Liver (tissue), 9 donors: Measurements from ENCODE around the gene PPFIBP1. TPM values are rescaled to one million over a fixed set of nuclear protein-coding genes. Genes with fewer than 3 reads are reported as not detected.

Experiments used
- DNase-seq: peaks from one replicate; pipeline ENCODE4 v3.0.0-alpha.2; 2017; ENCODE audit warnings: low spot score
- H3K27ac ChIP-seq, 2 donors: one replicate each; pipeline ENCODE4 v1.7.0; 2013; ENCODE audit warnings: inconsistent platforms in 2 of 2, low read length in 2 of 2, control low read depth in 1 of 2, low read depth in 1 of 2, mild to moderate bottlenecking in 1 of 2
- H3K27me3 ChIP-seq, 4 donors: one replicate each; pipeline versions ENCODE4 v1.6.1 to v1.7.0; 2013; ENCODE audit warnings: low read length in 3 of 4, inconsistent platforms in 1 of 4, mild to moderate bottlenecking in 1 of 4, moderate library complexity in 1 of 4; ENCODE audit not compliant: control insufficient read depth in 4 of 4, insufficient read depth in 4 of 4
- H3K36me3 ChIP-seq, 4 donors: one replicate each; pipeline versions ENCODE4 v1.6.1 to v1.7.0; 2013; ENCODE audit warnings: low read length in 3 of 4, mild to moderate bottlenecking in 3 of 4, low read depth in 1 of 4, moderate library complexity in 1 of 4; ENCODE audit not compliant: control insufficient read depth in 4 of 4, insufficient read depth in 3 of 4
- H3K4me1 ChIP-seq, 4 donors: one replicate each; pipeline versions ENCODE4 v1.6.1 to v1.7.0; 2013; ENCODE audit warnings: low read length in 3 of 4, mild to moderate bottlenecking in 3 of 4, moderate library complexity in 1 of 4; ENCODE audit not compliant: control insufficient read depth in 4 of 4, insufficient read depth in 4 of 4
- H3K4me3 ChIP-seq, 3 donors: one replicate each; pipeline versions ENCODE4 v1.6.1 to v1.7.0; 2013; ENCODE audit warnings: low read length in 3 of 3, control low read depth in 1 of 3, low read depth in 1 of 3, mild to moderate bottlenecking in 1 of 3
- H3K9ac ChIP-seq, 2 donors: one replicate each; pipeline ENCODE4 v1.7.0; 2013; ENCODE audit warnings: low read length in 2 of 2, mild to moderate bottlenecking in 2 of 2, moderate library complexity in 2 of 2, control low read depth in 1 of 2, low read depth in 1 of 2
- H3K9me3 ChIP-seq, 4 donors: one replicate each; pipeline versions ENCODE4 v1.6.1 to v1.7.0; 2013; ENCODE audit warnings: low read length in 3 of 4; ENCODE audit not compliant: control insufficient read depth in 4 of 4
- EGR1 ChIP-seq, 2 donors: IDR thresholded peaks; 2 replicates each; pipeline ENCODE4 v1.6.1; 2016 to 2018; ENCODE audit warnings: antibody characterized with exemption in 2 of 2, low read depth in 2 of 2
- FOXA1 ChIP-seq: IDR thresholded peaks from 2 replicates; pipeline ENCODE4 v1.6.1; 2016; ENCODE audit warnings: antibody characterized with exemption
- FOXA2 ChIP-seq: IDR thresholded peaks from 2 replicates; pipeline ENCODE4 v1.6.1; 2016; ENCODE audit warnings: antibody characterized with exemption
- GABPA ChIP-seq, 2 donors: IDR thresholded peaks in 1 of 2; conservative IDR thresholded peaks in 1 of 2; 2 replicates each; pipeline ENCODE4 v1.6.1; 2016; ENCODE audit warnings: antibody characterized with exemption in 2 of 2, mild to moderate bottlenecking in 1 of 2, moderate library complexity in 1 of 2
- HNF4A ChIP-seq, 2 donors: conservative IDR thresholded peaks; 2 replicates each; pipeline ENCODE4 v1.6.1; 2016; ENCODE audit warnings: antibody characterized with exemption in 2 of 2, mild to moderate bottlenecking in 2 of 2
- HNF4G ChIP-seq: IDR thresholded peaks from 2 replicates; pipeline ENCODE4 v1.6.1; 2016; ENCODE audit warnings: antibody characterized with exemption
- JUND ChIP-seq, 2 donors: IDR thresholded peaks; 2 replicates each; pipeline ENCODE4 v1.6.1; 2016; ENCODE audit warnings: antibody characterized with exemption in 2 of 2
- NR2F2 ChIP-seq: IDR thresholded peaks from 2 replicates; pipeline ENCODE4 v1.6.1; 2016; ENCODE audit warnings: antibody characterized with exemption
- RAD21 ChIP-seq, 2 donors: IDR thresholded peaks; 2 replicates each; pipeline ENCODE4 v1.6.1; 2016; ENCODE audit warnings: antibody characterized with exemption in 2 of 2, mild to moderate bottlenecking in 2 of 2
- RXRA ChIP-seq, 2 donors: IDR thresholded peaks; 2 replicates each; pipeline ENCODE4 v1.6.1; 2017 to 2018; ENCODE audit warnings: antibody characterized with exemption in 2 of 2, mild to moderate bottlenecking in 1 of 2
- SP1 ChIP-seq: IDR thresholded peaks from 2 replicates; pipeline ENCODE4 v1.6.1; 2018; ENCODE audit warnings: antibody characterized with exemption, mild to moderate bottlenecking
- TAF1 ChIP-seq: conservative IDR thresholded peaks from 2 replicates; pipeline ENCODE4 v1.6.1; 2016; ENCODE audit warnings: antibody characterized with exemption, mild to moderate bottlenecking
- YY1 ChIP-seq: IDR thresholded peaks from 2 replicates; pipeline ENCODE4 v1.6.1; 2016; ENCODE audit warnings: antibody characterized with exemption, mild to moderate bottlenecking
- WGBS: extraction: QIAGEN DNeasy Blood & Tissue Kit; methylation state at CpG from one replicate; pipeline ENCODE4 v1.1.7; 2013; 5-methylcytosine and 5-hydroxymethylcytosine counted together
- polyA plus RNA-seq, 2 donors: library from polyadenylated mRNA; stranded (reverse) in 1 of 2; unstranded in 1 of 2; fragments of 200-250 nt in 1 of 2; fragments of >200 nt in 1 of 2; fragmentation: Nextera tagmentation in 1 of 2; extraction: Ambion mirVana in 1 of 2; gene quantifications; one replicate each; pipeline versions ENCODE4 v1.2.1 to v1.2.3, GENCODE V29; 2013 to 2015
- total RNA-seq, 2 donors: library from RNA; depleted of rRNA; stranded (reverse); fragments of >200 nt; gene quantifications; one replicate each; pipeline ENCODE4 v1.2.3, GENCODE V29; 2014
- TF ChIP-seq, protein P1 (sequence below): IDR thresholded peaks from 2 replicates; pipeline ENCODE4 v1.6.1; 2016; ENCODE audit warnings: antibody characterized with exemption
- TF ChIP-seq, protein P2 (sequence below): IDR thresholded peaks from 2 replicates; pipeline ENCODE4 v1.6.1; 2016; ENCODE audit warnings: antibody characterized with exemption, mild to moderate bottlenecking
- TF ChIP-seq, protein P3 (sequence below): IDR thresholded peaks from 2 replicates; pipeline ENCODE4 v1.6.1; 2016; ENCODE audit warnings: antibody characterized with exemption
- TF ChIP-seq, protein P4 (sequence below): fragments of 150-350 bp; IDR thresholded peaks from 2 replicates; pipeline ENCODE4 v1.5.1; 2017; ENCODE audit warnings: improper control_type of control experiment, low read depth, low read length; ENCODE audit not compliant: missing input control
- TF ChIP-seq, protein P5 (sequence below): IDR thresholded peaks from 2 replicates; pipeline ENCODE4 v1.6.1; 2016; ENCODE audit warnings: antibody characterized with exemption
- donor health status: healthy.
- donor health status: healthy.
- donor health status: healthy.
- donor health status: healthy.
- donor health status: healthy.

The PPFIBP1 gene
- total and polyA plus RNA-seq, 4 donors: 10.5 to 65.8 (median 17.4) TPM

DNA sequence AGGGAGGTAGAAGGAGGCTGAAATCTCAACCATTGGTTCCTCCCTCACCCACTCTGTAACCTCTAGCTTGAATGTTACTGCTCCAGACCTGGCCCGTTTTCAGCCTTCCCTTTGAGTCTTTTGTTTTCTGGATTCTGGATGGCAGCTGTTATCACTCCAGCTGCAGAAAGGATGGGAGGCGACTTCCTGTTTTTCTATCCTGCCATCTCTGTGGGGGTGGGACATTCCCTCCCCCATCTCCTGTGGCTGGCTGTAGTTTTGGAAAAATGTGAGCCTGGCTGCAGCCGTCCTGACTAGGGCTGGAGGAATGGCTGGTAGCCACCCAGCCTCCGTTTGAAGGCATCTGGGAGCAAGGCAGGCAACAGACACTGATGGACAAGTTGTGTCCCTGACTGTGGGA, 2.9 kb upstream of the PPFIBP1 start:
- peak in 1 of 2 donors; percentile 8 for TF ChIP-seq RAD21 (IDR thresholded peaks at IDR 0.05)
- TF ChIP-seq, protein P1, sequence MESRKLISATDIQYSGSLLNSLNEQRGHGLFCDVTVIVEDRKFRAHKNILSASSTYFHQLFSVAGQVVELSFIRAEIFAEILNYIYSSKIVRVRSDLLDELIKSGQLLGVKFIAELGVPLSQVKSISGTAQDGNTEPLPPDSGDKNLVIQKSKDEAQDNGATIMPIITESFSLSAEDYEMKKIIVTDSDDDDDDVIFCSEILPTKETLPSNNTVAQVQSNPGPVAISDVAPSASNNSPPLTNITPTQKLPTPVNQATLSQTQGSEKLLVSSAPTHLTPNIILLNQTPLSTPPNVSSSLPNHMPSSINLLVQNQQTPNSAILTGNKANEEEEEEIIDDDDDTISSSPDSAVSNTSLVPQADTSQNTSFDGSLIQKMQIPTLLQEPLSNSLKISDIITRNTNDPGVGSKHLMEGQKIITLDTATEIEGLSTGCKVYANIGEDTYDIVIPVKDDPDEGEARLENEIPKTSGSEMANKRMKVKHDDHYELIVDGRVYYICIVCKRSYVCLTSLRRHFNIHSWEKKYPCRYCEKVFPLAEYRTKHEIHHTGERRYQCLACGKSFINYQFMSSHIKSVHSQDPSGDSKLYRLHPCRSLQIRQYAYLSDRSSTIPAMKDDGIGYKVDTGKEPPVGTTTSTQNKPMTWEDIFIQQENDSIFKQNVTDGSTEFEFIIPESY: no peak
- Histone ChIP-seq H3K36me3 (no peaks in the 10 kb centered on the region), H3K27me3 (no peaks in the 10 kb centered on the region), H3K27ac (no peak overlapping the region), H3K4me3 (no peak overlapping the region), H3K9me3 (no peaks in the 10 kb centered on the region), H3K9ac (no peak overlapping the region), H3K4me1 (peaks cover 0 to 14% (median 6%) of the 10 kb centered on the region in 4 donors)
- 75% methylated on average over 4 of the region's 4 CpGs for WGBS
- no peak for DNase-seq

DNA sequence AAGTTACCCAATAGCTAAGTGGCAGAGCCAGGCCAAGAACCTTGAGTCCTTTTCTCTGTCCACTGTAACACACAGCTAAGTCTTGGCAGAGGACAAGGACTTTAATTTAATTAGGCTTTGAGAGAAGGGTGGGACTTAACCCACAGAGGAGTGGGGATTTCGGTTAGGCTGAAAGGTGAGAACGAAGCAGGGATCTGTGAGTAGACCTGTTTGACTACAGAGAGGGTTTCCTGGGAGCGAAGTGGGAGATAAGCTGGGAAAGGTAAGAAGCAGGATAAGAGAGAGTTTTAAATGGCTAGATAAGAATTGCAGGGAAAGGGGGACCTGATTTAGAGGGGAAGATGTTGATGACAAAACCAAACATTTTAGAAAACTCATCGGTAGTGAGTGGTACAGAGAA, 2.0 kb upstream of the PPFIBP1 start:
- Histone ChIP-seq H3K36me3 (no peaks in the 10 kb centered on the region), H3K27me3 (no peaks in the 10 kb centered on the region), H3K9ac (no peak overlapping the region), H3K9me3 (no peaks in the 10 kb centered on the region), H3K4me3 (no peak overlapping the region), H3K4me1 (peaks cover 2 to 19% (median 6%) of the 10 kb centered on the region in 4 donors), H3K27ac (no peak overlapping the region)
- 98% methylated on average over 4 of the region's 4 CpGs for WGBS
- TF ChIP-seq TAF1 (no peak), HNF4G (no peak), GABPA (IDR thresholded peaks at IDR 0.05 in 1 of 2, conservative IDR thresholded peaks at IDR 0.05 in 1 of 2) (no peak), YY1 (no peak), FOXA1 (no peak), RXRA (IDR thresholded peaks at IDR 0.05) (no peak), RAD21 (IDR thresholded peaks at IDR 0.05) (no peak), NR2F2 (no peak), EGR1 (IDR thresholded peaks at IDR 0.05; ENCODE audit: low read depth in 2 of 2) (no peak), SP1 (no peak), FOXA2 (no peak), JUND (IDR thresholded peaks at IDR 0.05) (no peak), HNF4A (conservative IDR thresholded peaks at IDR 0.05) (no peak)
- TF ChIP-seq, protein P2, sequence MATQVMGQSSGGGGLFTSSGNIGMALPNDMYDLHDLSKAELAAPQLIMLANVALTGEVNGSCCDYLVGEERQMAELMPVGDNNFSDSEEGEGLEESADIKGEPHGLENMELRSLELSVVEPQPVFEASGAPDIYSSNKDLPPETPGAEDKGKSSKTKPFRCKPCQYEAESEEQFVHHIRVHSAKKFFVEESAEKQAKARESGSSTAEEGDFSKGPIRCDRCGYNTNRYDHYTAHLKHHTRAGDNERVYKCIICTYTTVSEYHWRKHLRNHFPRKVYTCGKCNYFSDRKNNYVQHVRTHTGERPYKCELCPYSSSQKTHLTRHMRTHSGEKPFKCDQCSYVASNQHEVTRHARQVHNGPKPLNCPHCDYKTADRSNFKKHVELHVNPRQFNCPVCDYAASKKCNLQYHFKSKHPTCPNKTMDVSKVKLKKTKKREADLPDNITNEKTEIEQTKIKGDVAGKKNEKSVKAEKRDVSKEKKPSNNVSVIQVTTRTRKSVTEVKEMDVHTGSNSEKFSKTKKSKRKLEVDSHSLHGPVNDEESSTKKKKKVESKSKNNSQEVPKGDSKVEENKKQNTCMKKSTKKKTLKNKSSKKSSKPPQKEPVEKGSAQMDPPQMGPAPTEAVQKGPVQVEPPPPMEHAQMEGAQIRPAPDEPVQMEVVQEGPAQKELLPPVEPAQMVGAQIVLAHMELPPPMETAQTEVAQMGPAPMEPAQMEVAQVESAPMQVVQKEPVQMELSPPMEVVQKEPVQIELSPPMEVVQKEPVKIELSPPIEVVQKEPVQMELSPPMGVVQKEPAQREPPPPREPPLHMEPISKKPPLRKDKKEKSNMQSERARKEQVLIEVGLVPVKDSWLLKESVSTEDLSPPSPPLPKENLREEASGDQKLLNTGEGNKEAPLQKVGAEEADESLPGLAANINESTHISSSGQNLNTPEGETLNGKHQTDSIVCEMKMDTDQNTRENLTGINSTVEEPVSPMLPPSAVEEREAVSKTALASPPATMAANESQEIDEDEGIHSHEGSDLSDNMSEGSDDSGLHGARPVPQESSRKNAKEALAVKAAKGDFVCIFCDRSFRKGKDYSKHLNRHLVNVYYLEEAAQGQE: no peak
- TF ChIP-seq, protein P1: no peak
- TF ChIP-seq, protein P3, sequence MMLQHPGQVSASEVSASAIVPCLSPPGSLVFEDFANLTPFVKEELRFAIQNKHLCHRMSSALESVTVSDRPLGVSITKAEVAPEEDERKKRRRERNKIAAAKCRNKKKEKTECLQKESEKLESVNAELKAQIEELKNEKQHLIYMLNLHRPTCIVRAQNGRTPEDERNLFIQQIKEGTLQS: no peak
- TF ChIP-seq, protein P4, sequence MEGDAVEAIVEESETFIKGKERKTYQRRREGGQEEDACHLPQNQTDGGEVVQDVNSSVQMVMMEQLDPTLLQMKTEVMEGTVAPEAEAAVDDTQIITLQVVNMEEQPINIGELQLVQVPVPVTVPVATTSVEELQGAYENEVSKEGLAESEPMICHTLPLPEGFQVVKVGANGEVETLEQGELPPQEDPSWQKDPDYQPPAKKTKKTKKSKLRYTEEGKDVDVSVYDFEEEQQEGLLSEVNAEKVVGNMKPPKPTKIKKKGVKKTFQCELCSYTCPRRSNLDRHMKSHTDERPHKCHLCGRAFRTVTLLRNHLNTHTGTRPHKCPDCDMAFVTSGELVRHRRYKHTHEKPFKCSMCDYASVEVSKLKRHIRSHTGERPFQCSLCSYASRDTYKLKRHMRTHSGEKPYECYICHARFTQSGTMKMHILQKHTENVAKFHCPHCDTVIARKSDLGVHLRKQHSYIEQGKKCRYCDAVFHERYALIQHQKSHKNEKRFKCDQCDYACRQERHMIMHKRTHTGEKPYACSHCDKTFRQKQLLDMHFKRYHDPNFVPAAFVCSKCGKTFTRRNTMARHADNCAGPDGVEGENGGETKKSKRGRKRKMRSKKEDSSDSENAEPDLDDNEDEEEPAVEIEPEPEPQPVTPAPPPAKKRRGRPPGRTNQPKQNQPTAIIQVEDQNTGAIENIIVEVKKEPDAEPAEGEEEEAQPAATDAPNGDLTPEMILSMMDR: no peak
- TF ChIP-seq, protein P5, sequence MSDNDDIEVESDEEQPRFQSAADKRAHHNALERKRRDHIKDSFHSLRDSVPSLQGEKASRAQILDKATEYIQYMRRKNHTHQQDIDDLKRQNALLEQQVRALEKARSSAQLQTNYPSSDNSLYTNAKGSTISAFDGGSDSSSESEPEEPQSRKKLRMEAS: no peak
- no peak for DNase-seq
